Keratinocyte (primary cell): Measurements from ENCODE around the gene SLC4A9. TPM values are rescaled to one million over a fixed set of nuclear protein-coding genes. Genes with fewer than 3 reads are reported as not detected.
"Not testable (repeated sequence)": the region's sequence is repeated elsewhere in the genome, so short reads cannot be mapped to it uniquely, and the experiment has no call there.

Experiments
- DNase-seq: peaks from one replicate; pipeline ENCODE4 v3.0.0-alpha.2; 2011; ENCODE audit warnings: low read depth, missing footprints, low spot score
- FAIRE-seq: peaks from 2 replicates; lab custom pipeline; 2011; peaks lifted over from hg19 to GRCh38; lab: Jason Lieb, UNC
- H2AFZ ChIP-seq: 2 replicates; pipeline ENCODE4 v1.6.0; 2012; ENCODE audit warnings: low read length, control low read depth, inconsistent platforms; ENCODE audit not compliant: control insufficient read depth
- H3K27ac ChIP-seq: 2 replicates; pipeline ENCODE4 v1.5.1; 2011; ENCODE audit warnings: low read length; ENCODE audit not compliant: control insufficient read depth, insufficient read depth
- H3K27me3 ChIP-seq: 3 replicates; pipeline ENCODE4 v1.6.0; 2011; ENCODE audit warnings: low read length; ENCODE audit not compliant: control insufficient read depth, insufficient read depth; ENCODE audit errors: extremely low read depth
- H3K36me3 ChIP-seq, 2 experiments: 2 replicates in 1 of 2; 3 replicates in 1 of 2; pipeline ENCODE4 v1.5.1; 2011; ENCODE audit warnings: low read length in 2 of 2, mild to moderate bottlenecking in 1 of 2; ENCODE audit not compliant: control insufficient read depth in 2 of 2, insufficient read depth in 2 of 2; ENCODE audit errors: extremely low read depth in 1 of 2
- H3K4me1 ChIP-seq: 3 replicates; pipeline ENCODE4 v1.5.1; 2011; ENCODE audit warnings: low read length; ENCODE audit not compliant: control insufficient read depth, insufficient read depth; ENCODE audit errors: extremely low read depth
- H3K4me2 ChIP-seq: 3 replicates; pipeline ENCODE4 v1.6.0; 2011; ENCODE audit warnings: low read depth, low read length; ENCODE audit not compliant: control insufficient read depth, insufficient read depth; ENCODE audit errors: extremely low read depth
- H3K4me3 ChIP-seq, 3 experiments: fragments of 200-600 bp in 1 of 3; sonication (generic) in 1 of 3; 2 replicates in 2 of 3; 3 replicates in 1 of 3; pipeline ENCODE4 v1.5.1; 2011 to 2016; ENCODE audit warnings: low read length in 3 of 3, mild to moderate bottlenecking in 3 of 3, control low read depth in 2 of 3, inconsistent platforms in 1 of 3, low read depth in 1 of 3, mixed read lengths in 1 of 3, mixed run types in 1 of 3, moderate library complexity in 1 of 3; ENCODE audit not compliant: control insufficient read depth in 2 of 3, insufficient read depth in 2 of 3; ENCODE audit errors: extremely low read depth in 1 of 3
- H3K79me2 ChIP-seq: 2 replicates; pipeline ENCODE4 v1.6.0; 2012; ENCODE audit warnings: low read length; ENCODE audit not compliant: control insufficient read depth, insufficient read depth
- H3K9ac ChIP-seq: 3 replicates; pipeline ENCODE4 v1.6.0; 2011; ENCODE audit warnings: low read length; ENCODE audit not compliant: control insufficient read depth, insufficient read depth; ENCODE audit errors: extremely low read depth
- H3K9me1 ChIP-seq: 3 replicates; pipeline ENCODE4 v1.6.0; 2011; ENCODE audit warnings: low read length; ENCODE audit not compliant: control insufficient read depth, insufficient read depth; ENCODE audit errors: extremely low read depth
- H3K9me3 ChIP-seq: 2 replicates; pipeline ENCODE4 v1.5.1; 2012; ENCODE audit warnings: low read depth, low read length; ENCODE audit not compliant: control insufficient read depth
- H4K20me1 ChIP-seq: 3 replicates; pipeline ENCODE4 v1.6.0; 2011; ENCODE audit warnings: low read length; ENCODE audit not compliant: control insufficient read depth, insufficient read depth; ENCODE audit errors: extremely low read depth
- CTCF ChIP-seq, 3 experiments: IDR thresholded peaks in 1 of 3; conservative IDR thresholded peaks in 1 of 3; optimal IDR thresholded peaks in 1 of 3; 2 replicates in 2 of 3; 3 replicates in 1 of 3; pipeline versions ENCODE3 to v1.5.1; 2011; ENCODE audit warnings: low read length in 3 of 3, mild to moderate bottlenecking in 3 of 3, moderate library complexity in 2 of 3, control low read depth in 1 of 3, inconsistent platforms in 1 of 3; ENCODE audit not compliant: insufficient read depth in 2 of 3; ENCODE audit errors: extremely low read depth in 1 of 3
- EZH2 ChIP-seq: IDR thresholded peaks from one replicate; pipeline ENCODE4 v1.6.1; 2012; ENCODE audit warnings: inconsistent platforms, mild to moderate bottlenecking, low read length, moderate library complexity
- dilution Hi-C: fragments of 300-500 bp; cut with MboI; formaldehyde crosslinking; loops from one replicate; pipeline ENCODE4 v1.7.0; 2020; ENCODE audit warnings: low sequenced_read_pairs; ENCODE audit not compliant: extremely low pct_ligation_motif_present
- polyA plus RNA-seq, 5 experiments: library from polyadenylated mRNA; depleted of rRNA in 3 of 5; stranded (reverse) in 3 of 5; stranded (forward) in 1 of 5; unstranded in 1 of 5; fragments of >200 nt; gene quantifications; 1 replicate in 1 of 5; 2 replicates in 3 of 5; 3 replicates in 1 of 5; pipeline versions ENCODE4 v1.2.1 to v1.2.3, GENCODE V29; 2011 to 2012; ENCODE audit warnings: missing spikeins in 2 of 5, low read depth in 1 of 5, low replicate concordance in 1 of 5

SLC4A9 gene
- polyA plus RNA-seq, 1 donor (not counting 4 experiments of a cell fraction or from before 2014, with no cell fraction given): 0.07 TPM

DNA sequence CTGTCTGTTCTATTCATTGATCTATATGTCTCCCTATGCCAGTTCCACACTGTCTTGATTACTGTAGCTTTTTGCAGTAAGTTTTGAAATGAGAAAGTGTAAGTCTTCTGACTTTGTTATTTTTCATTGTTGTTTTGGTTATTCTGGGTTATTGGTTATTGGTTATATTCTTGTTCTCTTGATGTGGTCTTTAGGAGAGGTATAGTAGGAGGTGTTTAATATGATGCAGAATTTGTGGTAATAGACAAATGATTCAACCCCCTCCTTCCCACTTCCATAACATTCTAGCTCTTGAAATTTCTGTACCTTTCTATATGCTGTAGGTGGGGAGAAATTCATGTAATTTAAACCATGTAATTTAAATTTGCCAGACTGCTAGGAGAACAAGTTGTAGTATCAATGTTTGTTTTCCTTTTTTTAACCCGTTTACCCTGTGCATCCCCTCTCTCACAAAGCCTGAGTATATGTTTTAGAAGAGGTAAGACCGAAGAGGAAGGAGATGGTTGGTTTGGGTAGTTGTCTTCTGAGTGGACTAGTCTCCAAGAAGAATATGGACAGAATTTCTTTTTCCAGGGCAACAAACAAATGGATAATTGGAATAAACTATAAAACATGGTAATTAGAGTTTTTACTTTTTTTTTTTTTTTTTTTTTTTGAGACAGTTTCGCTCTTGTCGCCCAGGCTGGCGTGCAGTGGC lies 60.8 kb downstream of the SLC4A9 start:
- Histone ChIP-seq H3K9ac (no peak overlapping the region), H3K4me1 (no peaks in the 10 kb centered on the region), H3K9me1 (no peaks in the 10 kb centered on the region), H3K27me3 (no peaks in the 10 kb centered on the region), H3K9me3 (no peaks in the 10 kb centered on the region), H3K27ac (no peak overlapping the region), H3K4me2 (no peak overlapping the region), H4K20me1 (peaks cover 8% of the 10 kb centered on the region), H2AFZ (no peak overlapping the region), H3K79me2 (peaks cover 91% of the 10 kb centered on the region), H3K36me3 (no peaks in the 10 kb centered on the region), H3K4me3 (no peak overlapping the region)
- FAIRE-seq (no peak), DNase-seq (no peak)
- TF ChIP-seq CTCF (optimal IDR thresholded peaks at IDR 0.05 in 1 of 3, IDR thresholded peaks at IDR 0.05 in 1 of 3, conservative IDR thresholded peaks at IDR 0.05 in 1 of 3; ENCODE audit: extremely low read depth in 1 of 3, insufficient read depth in 2 of 3, low read length in 3 of 3) (no peak), EZH2 (no peak)
- dilution Hi-C loops: no loop called here

DNA sequence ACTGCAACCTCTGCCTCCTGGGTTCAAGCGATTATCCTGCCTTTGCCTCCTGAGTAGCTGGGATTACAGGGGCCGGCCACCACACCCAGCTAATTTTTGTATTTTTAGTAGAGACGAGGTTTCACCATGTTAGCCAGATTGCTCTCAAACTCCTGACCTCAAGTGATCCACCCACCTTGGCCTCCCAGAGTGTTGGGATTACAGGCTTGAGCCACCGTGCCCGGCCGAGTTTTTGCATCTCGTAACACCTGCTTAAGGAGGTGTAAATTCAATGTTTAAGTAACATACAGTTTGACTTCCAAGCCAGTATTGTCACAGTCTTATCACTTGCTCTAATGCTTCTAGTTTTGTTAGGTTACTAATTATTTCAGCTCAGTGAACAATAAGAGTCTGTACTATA lies 61.4 kb downstream of the SLC4A9 start:
- H3K36me3 ChIP-seq, H3K4me1 ChIP-seq, H3K9me1 ChIP-seq, H3K27ac ChIP-seq, DNase-seq, H3K27me3 ChIP-seq, H3K9me3 ChIP-seq, H4K20me1 ChIP-seq, H2AFZ ChIP-seq, H3K9ac ChIP-seq, H3K4me3 ChIP-seq, H3K4me2 ChIP-seq, dilution Hi-C loops, FAIRE-seq: not testable (repeated sequence)
- peaks cover 90% of the 10 kb centered on the region for H3K79me2 ChIP-seq

GRCh38 chr5:140423609-140424008 lies 63.6 kb downstream of the SLC4A9 start:
- TF ChIP-seq EZH2: no peak
- FAIRE-seq: no peak
- peaks cover 6% of the 10 kb centered on the region for H4K20me1 ChIP-seq

More at GRCh38 chr5:140423609-140424008, 63.6 kb downstream of the SLC4A9 start:
- Histone ChIP-seq H3K36me3 (no peaks in the 10 kb centered on the region), H2AFZ (no peak overlapping the region), H3K9me1 (no peaks in the 10 kb centered on the region), H3K9me3 (no peaks in the 10 kb centered on the region), H3K4me1 (no peaks in the 10 kb centered on the region), H3K27ac (no peak overlapping the region), H3K4me3 (no peak overlapping the region), H3K4me2 (no peak overlapping the region), H3K27me3 (no peaks in the 10 kb centered on the region), H3K9ac (no peak overlapping the region), H3K79me2 (peaks cover 76% of the 10 kb centered on the region)
- dilution Hi-C loops: no loop called here
- no peak for DNase-seq
